MV-4-11 (cell line): ENCODE results near the gene ABHD13.
"Not testable (repeated sequence)": the region's sequence is repeated elsewhere in the genome, so short reads cannot be mapped to it uniquely, and the experiment has no call there.

Source experiments
- DNase-seq: peaks from one replicate; lab custom pipeline; 2025; lab: John Stamatoyannopoulos, UW

Gene ABHD13

GRCh38 chr13:108218044-108218974 lies at the start of gene ABHD13:
Gene ABHD13, plus strand, starts transcription at chr13:108218392. Its CDS starts 10,827 bp downstream, at chr13:108229219.
- DNase-seq, result peak; percentile 86

GRCh38 chr13:108168929-108169328 lies 49.3 kb upstream of the ABHD13 start:
- DNase-seq, result no peak

GRCh38 chr13:108176685-108177274 lies 41.4 kb upstream of the ABHD13 start:
- DNase-seq, result no peak

- DNase-seq, result no peak
These were observed 40.1 kb upstream of the ABHD13 start for GRCh38 chr13:108178078-108178477.

- DNase-seq, result no peak
These were observed 35.5 kb upstream of the ABHD13 start for GRCh38 chr13:108182652-108183051.

- DNase-seq, result no peak
These were observed 33.0 kb upstream of the ABHD13 start for GRCh38 chr13:108185223-108185622.

GRCh38 chr13:108188260-108188659 lies 29.9 kb upstream of the ABHD13 start:
- no peak for DNase-seq

GRCh38 chr13:108190897-108191296 lies 27.3 kb upstream of the ABHD13 start:
- DNase-seq, result no peak

GRCh38 chr13:108193806-108194205 lies 24.4 kb upstream of the ABHD13 start:
- DNase-seq, result no peak

- no peak for DNase-seq
These were observed 23.7 kb upstream of the ABHD13 start for GRCh38 chr13:108194435-108194936.

GRCh38 chr13:108195146-108195545 lies 23.0 kb upstream of the ABHD13 start:
- no peak for DNase-seq

GRCh38 chr13:108195861-108196260 lies 22.3 kb upstream of the ABHD13 start:
- no peak for DNase-seq

GRCh38 chr13:108200781-108201398 lies 17.3 kb upstream of the ABHD13 start:
- DNase-seq, result no peak

- no peak for DNase-seq
These were observed 7.6 kb upstream of the ABHD13 start for GRCh38 chr13:108210551-108210950.

GRCh38 chr13:108212886-108213285 lies 5.3 kb upstream of the ABHD13 start:
- no peak for DNase-seq

- DNase-seq, result no peak
These were observed 4.2 kb upstream of the ABHD13 start for GRCh38 chr13:108213946-108214345.

GRCh38 chr13:108214441-108215271 lies 3.5 kb upstream of the ABHD13 start:
- no peak for DNase-seq

GRCh38 chr13:108215436-108215835 lies 2.8 kb upstream of the ABHD13 start, which contains the start of gene LIG4:
Gene LIG4, minus strand, starts transcription at chr13:108215536. Its CDS starts 4,268 bp downstream, at chr13:108211268.
- peak; percentile 85 for DNase-seq

GRCh38 chr13:108217307-108218043 lies 717 bp upstream of the ABHD13 start:
- not testable (repeated sequence) for DNase-seq

- DNase-seq, result no peak
These were observed 1.8 kb downstream of the ABHD13 start for GRCh38 chr13:108220041-108220440.
